Erythroblast (primary cell): ENCODE results near the gene AAGAB.

Experiments
- GATA1 ChIP-seq: IDR thresholded peaks from 2 replicates; pipeline ENCODE4 v1.6.1; 2011; ENCODE audit warnings: low read depth, mild to moderate bottlenecking, control low read depth, low read length, moderate library complexity
- POLR2A ChIP-seq: IDR thresholded peaks from 2 replicates; pipeline ENCODE4 v1.6.1; 2011; ENCODE audit warnings: mild to moderate bottlenecking, low read length

- TF ChIP-seq POLR2A (no peak), GATA1 (no peak)
These were observed 88.9 kb downstream of the AAGAB start for GRCh38 chr15:67165254-67166253.
